HS-5 (cell line): Measurements from ENCODE around the gene DDX51.
"Not testable (repeated sequence)": the region's sequence is repeated elsewhere in the genome, so short reads cannot be mapped to it uniquely, and the experiment has no call there.

Source experiments
- DNase-seq: peaks from one replicate; pipeline ENCODE4 v3.0.0-alpha.2; 2012; ENCODE audit warnings: low read depth

DDX51 gene

GRCh38 chr12:132139912-132140311, 4.2 kb downstream of the DDX51 start:
- DNase-seq, result no peak

- no peak for DNase-seq
Observed at GRCh38 chr12:132138941-132139871, 4.9 kb downstream of the DDX51 start.

DNA sequence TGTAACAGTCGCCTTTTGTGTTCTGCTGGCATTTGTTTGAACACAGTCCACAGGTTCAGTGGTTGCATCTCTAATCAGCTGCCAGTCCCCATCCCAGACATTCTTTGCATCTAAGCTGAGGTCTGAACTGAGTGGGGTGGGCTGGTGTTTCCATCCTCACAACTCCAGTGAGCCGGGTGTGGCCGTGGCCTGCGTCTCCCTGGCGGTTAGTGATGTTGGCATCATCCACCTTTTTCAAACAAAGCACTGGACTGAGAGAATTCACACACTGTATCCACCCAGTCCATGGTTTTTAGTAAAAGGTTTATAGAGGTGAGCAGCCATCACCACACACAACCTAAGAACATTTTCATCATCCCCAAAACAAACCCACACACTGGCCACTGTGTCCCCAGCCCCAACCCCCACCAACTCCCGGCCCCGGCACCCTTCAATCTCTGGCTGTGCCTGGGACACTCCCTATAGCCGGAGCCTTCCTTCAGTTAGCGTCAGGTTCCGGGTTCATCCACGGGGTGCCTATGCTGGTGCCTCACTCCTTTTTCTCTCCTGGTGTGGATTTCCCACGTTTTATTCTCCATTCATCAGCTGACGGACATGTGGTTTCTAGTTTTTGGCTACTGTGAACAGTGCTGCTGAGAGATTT, 6.5 kb downstream of the DDX51 start:
- no peak for DNase-seq

DNA sequence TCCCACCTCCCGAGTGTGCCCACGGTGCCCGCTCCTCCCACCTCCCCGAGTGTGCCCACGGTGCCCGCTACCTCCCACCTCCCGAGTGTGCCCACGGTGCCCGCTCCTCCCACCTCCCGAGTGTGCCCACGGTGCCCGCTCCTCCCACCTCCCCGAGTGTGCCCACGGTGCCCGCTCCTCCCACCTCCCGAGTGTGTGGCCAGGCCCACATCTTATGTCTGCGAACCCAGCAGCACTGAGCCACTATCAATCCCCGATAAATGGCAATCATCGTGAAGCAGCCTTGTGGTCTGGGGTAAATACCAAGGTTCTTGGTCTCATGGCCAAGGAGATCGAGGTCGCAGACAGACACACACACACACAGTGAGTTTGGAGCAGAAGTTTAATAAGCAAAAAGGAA, 7.9 kb downstream of the DDX51 start:
- DNase-seq, result not testable (repeated sequence)

DNA sequence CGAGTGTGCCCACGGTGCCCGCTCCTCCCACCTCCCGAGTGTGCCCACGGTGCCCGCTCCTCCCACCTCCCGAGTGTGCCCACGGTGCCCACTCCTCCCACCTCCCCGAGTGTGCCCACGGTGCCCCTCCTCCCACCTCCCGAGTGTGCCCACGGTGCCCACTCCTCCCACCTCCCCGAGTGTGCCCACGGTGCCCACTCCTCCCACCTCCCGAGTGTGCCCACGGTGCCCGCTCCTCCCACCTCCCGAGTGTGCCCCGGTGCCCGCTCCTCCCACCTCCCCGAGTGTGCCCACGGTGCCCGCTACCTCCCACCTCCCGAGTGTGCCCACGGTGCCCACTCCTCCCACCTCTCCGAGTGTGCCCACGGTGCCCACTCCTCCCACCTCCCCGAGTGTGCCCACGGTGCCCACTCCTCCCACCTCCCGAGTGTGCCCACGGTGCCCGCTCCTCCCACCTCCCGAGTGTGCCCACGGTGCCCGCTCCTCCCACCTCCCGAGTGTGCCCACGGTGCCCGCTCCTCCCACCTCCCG, 9.4 kb downstream of the DDX51 start:
- DNase-seq, result not testable (repeated sequence)

DNA sequence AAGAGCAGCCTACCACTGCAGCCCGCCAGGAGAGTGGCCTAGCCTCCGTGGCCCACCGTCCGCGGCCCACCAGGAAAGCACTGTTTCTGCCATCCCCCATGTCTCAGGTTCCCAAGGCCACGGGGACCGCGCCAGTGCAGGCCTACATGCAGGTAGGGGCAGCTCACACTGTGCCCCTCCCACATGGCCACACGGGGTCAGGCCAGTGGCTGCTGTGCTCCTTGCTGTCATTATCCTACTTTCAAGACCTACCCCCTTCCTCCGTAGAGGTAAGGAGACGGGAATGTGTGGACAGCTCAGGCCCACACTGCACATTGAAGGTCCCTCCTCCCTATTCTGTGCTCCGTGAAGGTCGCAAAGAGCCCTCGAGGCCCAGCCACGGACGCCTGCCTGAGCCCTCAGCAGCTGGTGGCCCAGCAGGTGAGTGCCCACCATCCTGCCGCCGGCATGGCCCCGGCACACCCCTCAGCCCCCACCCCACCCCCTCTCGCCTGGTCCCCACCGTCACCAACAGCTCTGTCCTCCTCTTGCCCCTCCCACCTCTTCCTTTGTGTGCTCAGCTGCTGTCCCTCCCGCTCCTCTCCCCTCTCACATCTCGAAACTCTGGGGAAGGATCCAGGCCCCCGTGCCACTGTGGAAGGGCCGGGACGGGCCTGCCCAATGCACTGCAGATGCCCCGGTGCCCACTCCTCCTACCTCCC, 10.0 kb downstream of the DDX51 start:
- no peak for DNase-seq

- DNase-seq, result no peak
Observed at GRCh38 chr12:132132609-132133430, 11.3 kb downstream of the DDX51 start.

DNA sequence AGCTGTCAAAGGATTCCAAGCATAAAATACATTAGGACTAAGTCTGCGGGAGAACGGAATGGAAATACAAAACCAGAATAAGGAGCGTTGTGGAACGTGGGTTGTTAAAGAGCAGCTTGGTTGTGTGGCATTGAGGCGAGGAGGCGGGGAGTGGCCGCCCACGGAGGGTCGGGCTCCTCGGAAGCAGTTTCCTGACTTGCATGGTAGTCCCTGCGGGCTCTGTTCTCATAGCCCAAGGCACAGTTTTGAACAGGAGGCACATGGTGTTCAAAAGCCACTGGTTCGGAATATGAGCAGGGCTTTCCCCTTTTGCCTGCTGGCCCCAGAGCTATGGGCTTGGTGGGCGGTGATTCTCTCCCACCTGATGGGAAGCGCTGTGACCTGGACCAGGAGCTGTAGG, 12.2 kb downstream of the DDX51 start:
- DNase-seq, result no peak

- DNase-seq, result no peak
Observed at GRCh38 chr12:132131229-132131628, 12.9 kb downstream of the DDX51 start.

GRCh38 chr12:132130690-132131089, 13.4 kb downstream of the DDX51 start:
- DNase-seq, result no peak

GRCh38 chr12:132129007-132129406, 15.1 kb downstream of the DDX51 start:
- DNase-seq, result no peak

- no peak for DNase-seq
Observed at GRCh38 chr12:132127041-132127440, 17.1 kb downstream of the DDX51 start.

DNA sequence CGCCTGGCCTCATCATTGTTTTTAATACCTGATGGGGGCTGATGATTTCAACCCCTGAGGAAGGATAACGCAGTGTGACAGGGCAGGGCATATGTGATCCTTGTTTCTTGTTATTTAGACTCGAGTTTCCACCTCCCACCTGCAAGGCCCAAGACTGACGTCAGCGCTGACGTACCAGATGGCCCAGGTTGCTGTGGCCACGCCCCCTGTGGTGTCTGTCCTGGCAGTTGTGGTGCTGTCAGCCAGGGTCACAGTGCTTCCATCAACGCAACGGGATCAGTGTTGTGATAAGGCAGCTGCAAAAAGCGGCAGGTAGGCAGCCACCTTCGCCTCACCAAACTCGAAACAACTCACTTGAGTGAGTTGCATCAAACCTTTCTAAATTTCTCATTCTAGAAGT, 18.4 kb downstream of the DDX51 start:
- no peak for DNase-seq

DNA sequence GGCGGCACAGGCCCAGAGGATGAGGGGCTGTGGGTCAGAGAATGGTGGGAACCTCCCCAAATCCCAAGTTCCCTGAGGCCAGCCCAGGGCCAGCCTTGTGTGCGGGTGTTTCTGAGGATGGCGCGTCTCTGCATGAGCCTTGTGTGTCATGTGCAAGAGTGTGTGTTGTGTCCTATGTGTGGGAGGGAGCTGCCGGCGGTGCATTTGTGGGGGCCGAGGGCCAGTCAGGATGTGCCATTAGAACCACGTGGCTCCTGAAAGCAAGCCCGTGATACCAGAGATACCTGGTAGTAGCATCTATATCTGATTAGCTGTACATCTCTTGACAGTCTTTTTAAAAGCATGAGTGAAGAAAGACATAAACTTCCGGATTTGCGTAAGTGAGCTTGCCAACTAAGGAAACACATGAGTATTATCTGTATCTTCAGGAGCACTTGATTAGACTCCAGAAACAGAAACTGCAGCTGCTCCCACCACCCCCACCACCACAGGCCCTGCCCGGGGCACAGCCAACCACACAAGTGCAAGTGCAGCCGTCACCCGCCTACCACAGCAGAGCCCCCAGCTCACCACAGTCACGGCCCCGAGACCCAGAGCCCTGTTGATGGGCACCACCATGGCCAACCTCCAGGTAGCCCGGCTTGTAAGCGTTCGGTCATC, 19.2 kb downstream of the DDX51 start:
- DNase-seq, result no peak

GRCh38 chr12:132123970-132124765, 20.0 kb downstream of the DDX51 start:
- DNase-seq, result no peak

DNA sequence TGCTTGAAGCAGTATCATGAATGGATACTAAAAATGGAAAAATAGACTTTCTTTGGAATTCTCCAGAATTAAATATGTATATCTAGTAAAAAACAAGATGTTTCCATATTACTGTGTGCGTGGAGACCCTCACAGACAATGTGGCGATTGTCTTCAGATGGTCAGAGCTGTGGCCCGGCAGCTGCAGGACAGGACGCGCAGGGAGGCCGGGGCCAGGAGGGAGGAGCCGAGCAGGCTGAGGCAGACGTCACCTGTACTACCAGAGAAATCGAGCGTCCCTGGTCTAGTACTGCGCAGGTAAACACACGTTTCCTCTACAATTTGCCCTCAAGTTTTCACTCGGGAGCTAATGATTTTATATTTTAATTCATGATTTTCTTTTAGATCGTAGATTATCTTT, 22.8 kb downstream of the DDX51 start:
- DNase-seq, result no peak

DNA sequence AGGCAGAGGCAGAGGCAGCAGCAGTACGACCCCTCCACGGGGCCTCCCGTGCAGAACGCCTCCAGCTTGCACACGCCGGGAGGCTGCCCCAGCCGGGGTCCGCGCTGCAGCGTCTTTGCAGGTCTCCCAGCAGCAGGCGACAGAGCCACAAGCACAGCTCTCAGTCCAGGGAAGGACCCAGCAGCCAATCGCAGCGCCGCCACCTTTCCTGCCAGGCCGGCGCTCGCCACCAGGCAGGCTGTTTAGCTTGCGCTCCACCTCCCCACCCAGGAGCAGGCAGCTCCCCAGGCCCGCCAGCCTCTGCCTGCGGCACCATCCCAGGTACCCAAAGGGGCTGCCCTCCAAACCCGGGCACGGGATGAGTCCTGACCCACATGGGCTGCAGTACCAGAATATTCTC, 25.2 kb downstream of the DDX51 start:
- no peak for DNase-seq

DNA sequence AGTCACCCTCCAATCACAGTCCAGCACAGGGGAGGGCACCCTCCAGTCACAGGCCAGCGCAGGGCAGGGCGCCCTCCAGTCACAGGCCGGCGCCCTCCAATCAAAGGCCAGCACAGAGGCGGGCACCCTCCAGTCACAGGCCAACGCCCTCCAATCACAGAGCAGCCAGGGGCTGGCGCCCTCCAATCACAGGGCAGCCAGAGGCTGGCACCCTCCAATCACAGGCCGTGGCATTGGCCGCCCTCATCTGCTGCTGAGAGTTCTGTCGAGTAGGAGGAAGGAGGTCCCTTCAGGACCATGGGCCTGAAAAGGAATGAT, 26.6 kb downstream of the DDX51 start:
- DNase-seq, result no peak

GRCh38 chr12:132116709-132117557, 27.2 kb downstream of the DDX51 start:
- DNase-seq, result no peak

DNA sequence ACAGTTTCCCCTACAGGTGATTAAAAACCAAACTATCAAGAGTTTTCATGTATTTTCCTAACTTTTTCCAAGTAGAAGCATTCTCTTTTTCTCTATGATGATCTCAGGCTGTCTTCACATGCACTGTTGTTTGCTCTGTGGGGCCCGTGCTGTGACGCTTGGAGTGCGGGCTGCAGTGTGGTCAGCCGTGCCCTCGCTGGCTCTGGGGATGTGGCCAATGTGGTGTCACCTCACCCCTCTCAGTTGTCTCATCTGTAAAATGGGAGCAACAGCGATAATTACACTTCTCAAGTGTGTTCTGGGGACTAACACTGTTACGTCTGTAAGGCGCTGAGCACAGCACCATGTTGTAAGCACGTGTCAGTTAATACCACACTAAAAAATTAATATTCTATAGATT, 28.6 kb downstream of the DDX51 start:
- no peak for DNase-seq
